H1 (cell line): ENCODE results near the gene BRIP1.

ENCODE experiments used
- ATF2 ChIP-seq: IDR thresholded peaks from 2 replicates; pipeline ENCODE4 v1.6.1; 2012; ENCODE audit warnings: low read length, inconsistent platforms
- CBX8 ChIP-seq: fragments of 300-800, 300-1000 bp; sonication (generic); IDR thresholded peaks from 2 replicates; pipeline ENCODE4 v1.7.1; 2016; ENCODE audit warnings: low read depth, low read length, borderline replicate concordance
- CTCF ChIP-seq, 3 experiments: IDR thresholded peaks; 1 replicate in 2 of 3; 2 replicates in 1 of 3; pipeline versions ENCODE4 v1.5.1 to v1.6.1; 2011; ENCODE audit warnings: low read length in 3 of 3, mild to moderate bottlenecking in 3 of 3, inconsistent platforms in 2 of 3, low read depth in 1 of 3, moderate library complexity in 1 of 3; ENCODE audit not compliant: insufficient read depth in 1 of 3; ENCODE audit errors: control extremely low read depth in 1 of 3
- EP300 ChIP-seq, 2 experiments: IDR thresholded peaks; 1 replicate in 1 of 2; 2 replicates in 1 of 2; pipeline ENCODE4 v1.6.1; 2011 to 2012; ENCODE audit warnings: low read depth in 2 of 2, low read length in 2 of 2, mild to moderate bottlenecking in 2 of 2, borderline replicate concordance in 1 of 2, inconsistent platforms in 1 of 2, moderate library complexity in 1 of 2
- EZH2 ChIP-seq: fragments of 200-600 bp; sonication (generic); IDR thresholded peaks from 2 replicates; pipeline ENCODE4 v1.7.1; 2012; ENCODE audit warnings: low read depth, mild to moderate bottlenecking, moderate library complexity, low read length, inconsistent platforms; ENCODE audit not compliant: severe bottlenecking
- HDAC2 ChIP-seq, 2 experiments: fragments of 300-600 bp in 1 of 2; sonication (generic) in 1 of 2; IDR thresholded peaks; 2 replicates each; pipeline ENCODE4 v1.6.1; 2011 to 2012; ENCODE audit warnings: low read depth in 2 of 2, low read length in 2 of 2, mild to moderate bottlenecking in 2 of 2, moderate library complexity in 2 of 2, borderline replicate concordance in 1 of 2, inconsistent platforms in 1 of 2
- JUN ChIP-seq: IDR thresholded peaks from 2 replicates; pipeline ENCODE4 v1.6.1; 2011; ENCODE audit warnings: low read depth, mild to moderate bottlenecking, improper control_type of control experiment, low read length
- KDM5A ChIP-seq: fragments of 200-600 bp; IDR thresholded peaks from 2 replicates; pipeline ENCODE4 v1.7.1; 2012; ENCODE audit warnings: mild to moderate bottlenecking, low read length, inconsistent platforms, mixed read lengths
- MAX ChIP-seq: IDR thresholded peaks from 2 replicates; pipeline ENCODE4 v1.6.1; 2012; ENCODE audit warnings: inconsistent platforms
- POLR2A ChIP-seq, 2 experiments: IDR thresholded peaks; 1 replicate in 1 of 2; 2 replicates in 1 of 2; pipeline ENCODE4 v1.6.1; 2011; ENCODE audit warnings: low read depth in 2 of 2, low read length in 2 of 2, mild to moderate bottlenecking in 2 of 2; ENCODE audit errors: control extremely low read depth in 1 of 2
- RXRA ChIP-seq: IDR thresholded peaks from 2 replicates; pipeline ENCODE4 v1.6.1; 2011; ENCODE audit warnings: low read depth, mild to moderate bottlenecking, low read length, moderate library complexity; ENCODE audit not compliant: insufficient read depth
- SUZ12 ChIP-seq: fragments of 200-600 bp; sonication (generic); IDR thresholded peaks from 2 replicates; pipeline ENCODE4 v1.6.1; 2012; ENCODE audit warnings: mild to moderate bottlenecking, inconsistent platforms, low read length, moderate library complexity, mixed read lengths
- USF2 ChIP-seq: IDR thresholded peaks from 2 replicates; pipeline ENCODE4 v1.6.1; 2011; ENCODE audit warnings: low read length, improper control_type of control experiment

GRCh38 chr17:61641084-61641483, 222.2 kb downstream of the BRIP1 start:
- no peak for TF ChIP-seq ATF2
- TF ChIP-seq EP300 (IDR thresholded peaks at IDR 0.05; ENCODE audit: borderline replicate concordance in 1 of 2, low read depth in 2 of 2, low read length in 2 of 2) = no peak
- no peak for TF ChIP-seq CTCF (IDR thresholded peaks at IDR 0.05; ENCODE audit: control extremely low read depth in 1 of 3, insufficient read depth in 1 of 3, low read depth in 1 of 3, low read length in 3 of 3)
- TF ChIP-seq MAX = no peak
- TF ChIP-seq KDM5A = no peak
- TF ChIP-seq USF2 = no peak
- TF ChIP-seq CBX8 = no peak
- no peak for TF ChIP-seq POLR2A (IDR thresholded peaks at IDR 0.05; ENCODE audit: control extremely low read depth in 1 of 2, low read depth in 2 of 2, low read length in 2 of 2)
- TF ChIP-seq RXRA = no peak
- no peak for TF ChIP-seq SUZ12
- no peak for TF ChIP-seq HDAC2 (IDR thresholded peaks at IDR 0.05; ENCODE audit: borderline replicate concordance in 1 of 2, low read depth in 2 of 2, low read length in 2 of 2)
- TF ChIP-seq EZH2 = no peak
- TF ChIP-seq JUN = no peak
